Activated T-cell treated with anti-CD3 and anti-CD28 coated beads, Interleukin-2, amount 50 U/mL, for 24 hours (primary cell): ENCODE data around the gene GJD3.
A peak's percentile ranks its signal among the peaks of the same experiment; 100 is the strongest.

Source experiments
- DNase-seq: peaks from one replicate; pipeline ENCODE4 v3.0.0-alpha.2; 2020
- H3K27ac Mint-ChIP-seq: 2 replicates; pipeline ENCODE4 v1.8.0; 2020; ENCODE audit warnings: mild to moderate bottlenecking, mixed read lengths
- H3K27me3 Mint-ChIP-seq: 2 replicates; pipeline ENCODE4 v1.8.0; 2020; ENCODE audit warnings: mixed read lengths
- H3K36me3 Mint-ChIP-seq: 2 replicates; pipeline ENCODE4 v1.8.0; 2020; ENCODE audit warnings: low read depth, mixed read lengths
- H3K4me1 Mint-ChIP-seq: 2 replicates; pipeline ENCODE4 v1.8.0; 2020; ENCODE audit warnings: low read depth, mixed read lengths
- H3K4me3 Mint-ChIP-seq: 2 replicates; pipeline ENCODE4 v1.8.0; 2020; ENCODE audit warnings: mild to moderate bottlenecking, moderate library complexity, mixed read lengths
- H3K9me3 Mint-ChIP-seq: 2 replicates; pipeline ENCODE4 v1.8.0; 2020; ENCODE audit warnings: mixed read lengths

Gene GJD3

GRCh38 chr17:40343219-40344119 is 21.1 kb downstream of the GJD3 start:
- Mint-ChIP-seq H3K27me3 (no peaks in the 10 kb centered on the region), H3K27ac (peak overlapping the region; percentile 82), H3K9me3 (no peaks in the 10 kb centered on the region)

GRCh38 chr17:40342504-40343218 is 21.9 kb downstream of the GJD3 start:
- Mint-ChIP-seq H3K36me3 (peaks cover 34% of the 10 kb centered on the region), H3K9me3 (no peaks in the 10 kb centered on the region), H3K27ac (peak overlapping the region; percentile 77), H3K4me3 (peak overlapping the region; percentile 53), H3K4me1 (peaks cover 76% of the 10 kb centered on the region), H3K27me3 (no peaks in the 10 kb centered on the region)
- no peak for DNase-seq

More at GRCh38 chr17:40343219-40344119, 21.1 kb downstream of the GJD3 start:
- H3K36me3 Mint-ChIP-seq, result peaks cover 31% of the 10 kb centered on the region
- peak overlapping the region; percentile 53 for H3K4me3 Mint-ChIP-seq
- no peak for DNase-seq
- peaks cover 76% of the 10 kb centered on the region for H3K4me1 Mint-ChIP-seq

GRCh38 chr17:40341808-40342503 is 22.6 kb downstream of the GJD3 start:
- Mint-ChIP-seq H3K27ac (peak overlapping the region; percentile 71), H3K4me1 (peaks cover 76% of the 10 kb centered on the region), H3K4me3 (peak overlapping the region; percentile 61), H3K27me3 (no peaks in the 10 kb centered on the region), H3K36me3 (peaks cover 41% of the 10 kb centered on the region), H3K9me3 (no peaks in the 10 kb centered on the region)
- no peak for DNase-seq

GRCh38 chr17:40340880-40341807 is 23.4 kb downstream of the GJD3 start:
- Mint-ChIP-seq H3K36me3 (peaks cover 43% of the 10 kb centered on the region), H3K4me3 (peak overlapping the region; percentile 61), H3K27me3 (no peaks in the 10 kb centered on the region), H3K4me1 (peaks cover 73% of the 10 kb centered on the region), H3K9me3 (no peaks in the 10 kb centered on the region), H3K27ac (peak overlapping the region; percentile 85)
- DNase-seq, result peak; percentile 85

- H3K9me3 Mint-ChIP-seq, result no peaks in the 10 kb centered on the region
- no peaks in the 10 kb centered on the region for H3K27me3 Mint-ChIP-seq
- peaks cover 65% of the 10 kb centered on the region for H3K4me1 Mint-ChIP-seq
- no peak overlapping the region for H3K4me3 Mint-ChIP-seq
- H3K36me3 Mint-ChIP-seq, result peaks cover 43% of the 10 kb centered on the region
- DNase-seq, result no peak
- peak overlapping the region; percentile 30 for H3K27ac Mint-ChIP-seq
These were observed 24.2 kb downstream of the GJD3 start for GRCh38 chr17:40340327-40340726.

- peaks cover 52% of the 10 kb centered on the region for H3K36me3 Mint-ChIP-seq
- peaks cover 65% of the 10 kb centered on the region for H3K4me1 Mint-ChIP-seq
- no peak overlapping the region for H3K4me3 Mint-ChIP-seq
- H3K9me3 Mint-ChIP-seq, result no peaks in the 10 kb centered on the region
- H3K27ac Mint-ChIP-seq, result peak overlapping the region; percentile 66
- no peaks in the 10 kb centered on the region for H3K27me3 Mint-ChIP-seq
- DNase-seq, result no peak
These were observed 25.4 kb downstream of the GJD3 start for GRCh38 chr17:40338941-40339649.

- Mint-ChIP-seq H3K27me3 (no peaks in the 10 kb centered on the region), H3K27ac (peak overlapping the region; percentile 85), H3K36me3 (peaks cover 55% of the 10 kb centered on the region), H3K9me3 (no peaks in the 10 kb centered on the region), H3K4me3 (no peak overlapping the region), H3K4me1 (peaks cover 64% of the 10 kb centered on the region)
- DNase-seq, result no peak
These were observed 26.5 kb downstream of the GJD3 start for GRCh38 chr17:40338058-40338457.

- Mint-ChIP-seq H3K4me3 (no peak overlapping the region), H3K4me1 (peaks cover 63% of the 10 kb centered on the region), H3K9me3 (no peaks in the 10 kb centered on the region), H3K27me3 (no peaks in the 10 kb centered on the region), H3K36me3 (peaks cover 56% of the 10 kb centered on the region), H3K27ac (peak overlapping the region; percentile 85)
- DNase-seq, result no peak
These were observed 27.2 kb downstream of the GJD3 start for GRCh38 chr17:40337351-40337750.

- no peaks in the 10 kb centered on the region for H3K9me3 Mint-ChIP-seq
These were observed 28.9 kb downstream of the GJD3 start for GRCh38 chr17:40335620-40336019.

GRCh38 chr17:40333781-40334448 is 30.6 kb downstream of the GJD3 start:
- Mint-ChIP-seq H3K27me3 (no peaks in the 10 kb centered on the region), H3K36me3 (peaks cover 62% of the 10 kb centered on the region), H3K27ac (peak overlapping the region; percentile 82), H3K4me3 (no peak overlapping the region), H3K9me3 (no peaks in the 10 kb centered on the region), H3K4me1 (peaks cover 72% of the 10 kb centered on the region)
- no peak for DNase-seq

More at GRCh38 chr17:40335620-40336019, 28.9 kb downstream of the GJD3 start:
- Mint-ChIP-seq H3K4me3 (no peak overlapping the region), H3K36me3 (peaks cover 70% of the 10 kb centered on the region), H3K27ac (no peak overlapping the region), H3K27me3 (no peaks in the 10 kb centered on the region), H3K4me1 (peaks cover 69% of the 10 kb centered on the region)
- DNase-seq, result no peak

GRCh38 chr17:40331743-40332641 is 32.5 kb downstream of the GJD3 start:
- Mint-ChIP-seq H3K27me3 (no peaks in the 10 kb centered on the region), H3K27ac (peak overlapping the region; percentile 74), H3K4me1 (peaks cover 75% of the 10 kb centered on the region), H3K4me3 (no peak overlapping the region), H3K36me3 (peaks cover 54% of the 10 kb centered on the region), H3K9me3 (no peaks in the 10 kb centered on the region)
- DNase-seq, result no peak

- Mint-ChIP-seq H3K4me3 (peak overlapping the region; percentile 41), H3K4me1 (peaks cover 82% of the 10 kb centered on the region), H3K36me3 (peaks cover 54% of the 10 kb centered on the region), H3K9me3 (no peaks in the 10 kb centered on the region), H3K27ac (peak overlapping the region; percentile 74), H3K27me3 (no peaks in the 10 kb centered on the region)
- no peak for DNase-seq
These were observed 33.6 kb downstream of the GJD3 start for GRCh38 chr17:40330850-40331470.
